Erythroblast (primary cell): ENCODE measurements around the gene ZNF263.

Experiments
- GATA1 ChIP-seq: IDR thresholded peaks from 2 replicates; pipeline ENCODE4 v1.6.1; 2011; ENCODE audit warnings: low read depth, mild to moderate bottlenecking, control low read depth, low read length, moderate library complexity
- POLR2A ChIP-seq: IDR thresholded peaks from 2 replicates; pipeline ENCODE4 v1.6.1; 2011; ENCODE audit warnings: mild to moderate bottlenecking, low read length

DNA sequence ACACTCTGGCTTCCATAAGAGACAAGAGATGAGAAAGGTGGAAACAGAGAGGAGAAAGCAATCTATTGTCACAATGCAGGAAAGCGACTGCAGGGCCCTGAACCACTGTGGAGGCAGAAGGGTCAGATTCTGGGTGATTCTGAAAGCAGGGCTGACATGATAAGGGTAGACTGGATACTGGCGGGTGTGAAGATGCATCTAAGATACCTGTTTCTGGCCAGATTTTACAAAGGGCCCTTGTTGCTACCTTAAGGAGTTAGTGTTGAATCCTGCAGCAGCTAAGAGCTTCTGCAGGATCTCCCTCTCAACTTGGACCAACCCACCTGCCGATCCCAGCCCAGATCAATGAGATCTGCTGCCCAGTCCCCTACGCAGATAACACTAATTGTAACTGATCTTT lies 20.8 kb upstream of the ZNF263 start:
- TF ChIP-seq POLR2A (no peak), GATA1 (no peak)
